IMR-90 (cell line): ENCODE data around the gene TMUB2. TPM values are rescaled to one million over a fixed set of nuclear protein-coding genes. Genes with fewer than 3 reads are reported as not detected.
A peak's percentile ranks its signal among the peaks of the same experiment; 100 is the strongest.

Experiments used
- ATAC-seq: fragments of 200-7000 bp; cut with Tn5 transposase; 2 replicates; pipeline ENCODE4 v1.9.1; 2020; ENCODE audit warnings: low read depth, mild to moderate bottlenecking, moderate library complexity
- BruUV-seq: library from RNA; stranded (reverse); fragments of 400-500 nt; replicated peaks from 2 replicates; lab custom pipeline; 2021; lab: Mats Ljungman, UMichigan
- CTCF ChIA-PET: fragments of 300-600 bp; formaldehyde crosslinking; extraction: SDS; loops from one replicate; lab custom pipeline; 2021; ENCODE audit warnings: antibody characterized with exemption; lab: Yijun Ruan, JAX
- POLR2A ChIA-PET: fragments of 300-600 bp; sonication (Branson Sonifier 250); formaldehyde crosslinking; loops from one replicate; lab custom pipeline; 2022; ENCODE audit warnings: antibody characterized with exemption; ENCODE audit not compliant: unreplicated experiment; lab: Charles Lee
- DNase-seq: peaks from one replicate; pipeline ENCODE4 v3.0.0; 2013
- H2AFZ ChIP-seq: replicated peaks from 2 replicates; pipeline ENCODE3; 2013; ENCODE audit warnings: low read length, mild to moderate bottlenecking; ENCODE audit not compliant: poor library complexity
- H2AK5ac ChIP-seq: 2 replicates; pipeline ENCODE4 v1.6.1; 2013; ENCODE audit warnings: low read depth, low read length, inconsistent platforms
- H2AK9ac ChIP-seq: replicated peaks from 2 replicates; pipeline ENCODE3; 2013; ENCODE audit warnings: mild to moderate bottlenecking, low read depth, low read length, moderate library complexity; ENCODE audit not compliant: poor library complexity
- H2BK120ac ChIP-seq: 2 replicates; pipeline ENCODE4 v1.6.1; 2013; ENCODE audit warnings: low read depth, low read length, inconsistent platforms
- H2BK15ac ChIP-seq: 3 replicates; pipeline ENCODE4 v1.6.1; 2013; ENCODE audit warnings: low read depth, low read length, inconsistent platforms
- H2BK20ac ChIP-seq: 2 replicates; pipeline ENCODE4 v1.6.1; 2013; ENCODE audit warnings: low read depth, mild to moderate bottlenecking, inconsistent platforms, low read length, moderate library complexity
- H2BK5ac ChIP-seq: 2 replicates; pipeline ENCODE4 v1.6.1; 2013; ENCODE audit warnings: mild to moderate bottlenecking, low read depth, low read length, inconsistent platforms; ENCODE audit not compliant: poor library complexity, severe bottlenecking
- H3K14ac ChIP-seq: replicated peaks from 2 replicates; pipeline ENCODE4 v1.6.1; 2013; ENCODE audit warnings: low read depth, low read length, inconsistent platforms
- H3K18ac ChIP-seq: 2 replicates; pipeline ENCODE4 v1.6.1; 2013; ENCODE audit warnings: low read depth, low read length, control low read depth
- H3K23ac ChIP-seq: 2 replicates; pipeline ENCODE4 v1.6.1; 2013; ENCODE audit warnings: low read depth, low read length, inconsistent platforms
- H3K27ac ChIP-seq: 2 replicates; pipeline ENCODE4 v1.5.1; 2013; ENCODE audit warnings: mild to moderate bottlenecking, control low read depth, low read length; ENCODE audit not compliant: insufficient read depth
- H3K27me3 ChIP-seq: 2 replicates; pipeline ENCODE4 v1.6.1; 2013; ENCODE audit warnings: low read length; ENCODE audit not compliant: control insufficient read depth, insufficient read depth
- H3K36me3 ChIP-seq: 2 replicates; pipeline ENCODE4 v1.6.1; 2013; ENCODE audit warnings: low read length, mixed read lengths; ENCODE audit not compliant: control insufficient read depth, insufficient read depth
- H3K4ac ChIP-seq: 2 replicates; pipeline ENCODE4 v1.6.1; 2013; ENCODE audit warnings: low read depth, low read length, inconsistent platforms
- H3K4me1 ChIP-seq: 2 replicates; pipeline ENCODE4 v1.6.1; 2013; ENCODE audit warnings: low read length, mixed read lengths; ENCODE audit not compliant: control insufficient read depth, insufficient read depth
- H3K4me2 ChIP-seq: 2 replicates; pipeline ENCODE4 v1.6.1; 2013; ENCODE audit warnings: low read depth, mild to moderate bottlenecking, control low read depth, low read length, moderate library complexity
- H3K4me3 ChIP-seq: 2 replicates; pipeline ENCODE4 v1.5.1; 2013; ENCODE audit warnings: low read depth, mild to moderate bottlenecking, control low read depth, low read length, moderate library complexity; ENCODE audit not compliant: insufficient read depth
- H3K56ac ChIP-seq: 2 replicates; pipeline ENCODE4 v1.6.1; 2013; ENCODE audit warnings: low read length, inconsistent platforms; ENCODE audit not compliant: insufficient read depth; ENCODE audit errors: extremely low read depth
- H3K79me1 ChIP-seq, 2 experiments: 2 replicates each; pipeline ENCODE4 v1.6.1; 2013; ENCODE audit warnings: low read length in 2 of 2, inconsistent platforms in 1 of 2, low read depth in 1 of 2
- H3K9ac ChIP-seq: 2 replicates; pipeline ENCODE4 v1.6.1; 2013; ENCODE audit warnings: low read depth, low read length, control low read depth
- H3K9me1 ChIP-seq: 2 replicates; pipeline ENCODE4 v1.6.1; 2013; ENCODE audit warnings: low read length, inconsistent platforms; ENCODE audit not compliant: insufficient read depth
- H3K9me3 ChIP-seq: 2 replicates; pipeline ENCODE4 v1.6.1; 2013; ENCODE audit warnings: low read length; ENCODE audit not compliant: control insufficient read depth, insufficient read depth
- H4K20me1 ChIP-seq: 2 replicates; pipeline ENCODE4 v1.6.1; 2013; ENCODE audit warnings: low read length, inconsistent platforms; ENCODE audit not compliant: insufficient read depth
- H4K5ac ChIP-seq: 2 replicates; pipeline ENCODE4 v1.6.1; 2013; ENCODE audit warnings: mild to moderate bottlenecking, low read depth, low read length, control low read depth
- H4K8ac ChIP-seq, 2 experiments: 2 replicates each; pipeline ENCODE4 v1.6.1; 2013; ENCODE audit warnings: low read depth in 2 of 2, low read length in 2 of 2, control low read depth in 1 of 2, inconsistent platforms in 1 of 2
- H4K91ac ChIP-seq: 2 replicates; pipeline ENCODE4 v1.6.1; 2013; ENCODE audit warnings: low read depth, low read length, inconsistent platforms; ENCODE audit not compliant: insufficient read depth
- CEBPB ChIP-seq: IDR thresholded peaks from 2 replicates; pipeline ENCODE4 v1.6.1; 2012; ENCODE audit warnings: low read depth, low read length, improper control_type of control experiment
- CHD1 ChIP-seq: IDR thresholded peaks from 2 replicates; pipeline ENCODE4 v1.6.1; 2012; ENCODE audit warnings: low read depth, low read length, improper control_type of control experiment
- FOS ChIP-seq: fragments of 150-350 bp; IDR thresholded peaks from 2 replicates; pipeline ENCODE4 v1.6.1; 2016; ENCODE audit warnings: low read depth, low read length
- MAFK ChIP-seq: IDR thresholded peaks from 2 replicates; pipeline ENCODE4 v1.6.1; 2012; ENCODE audit warnings: low read depth, low read length, improper control_type of control experiment
- MAZ ChIP-seq: IDR thresholded peaks from 2 replicates; pipeline ENCODE4 v1.6.1; 2012; ENCODE audit warnings: low read depth, mild to moderate bottlenecking, low read length, improper control_type of control experiment, moderate library complexity, borderline replicate concordance
- MXI1 ChIP-seq: IDR thresholded peaks from 2 replicates; pipeline ENCODE4 v1.6.1; 2012; ENCODE audit warnings: low read depth, mild to moderate bottlenecking, low read length, moderate library complexity, borderline replicate concordance
- NFE2L2 ChIP-seq: fragments of 150-350 bp; IDR thresholded peaks from 2 replicates; pipeline ENCODE4 v1.6.1; 2016; ENCODE audit warnings: low read depth, mild to moderate bottlenecking, low read length
- POLR2A ChIP-seq: IDR thresholded peaks from 2 replicates; pipeline ENCODE4 v1.6.1; 2012; ENCODE audit warnings: mild to moderate bottlenecking, low read depth, low read length
- RAD21 ChIP-seq: IDR thresholded peaks from 2 replicates; pipeline ENCODE4 v1.6.1; 2012; ENCODE audit warnings: low read length, improper control_type of control experiment
- RFX5 ChIP-seq: IDR thresholded peaks from 2 replicates; pipeline ENCODE4 v1.8.0; 2012; ENCODE audit warnings: low read depth, mild to moderate bottlenecking, low read length, moderate library complexity
- SMC3 ChIP-seq: fragments of 150-350 bp; IDR thresholded peaks from 2 replicates; pipeline ENCODE4 v1.6.1; 2016; ENCODE audit warnings: low read depth, mild to moderate bottlenecking, antibody characterized with exemption, low read length, moderate library complexity
- WGBS, 2 experiments: methylation state at CpG; one replicate each; pipeline versions ENCODE4 v1.1.5 to v1.1.7; 2013; ENCODE audit warnings: missing lambda C conversion rate in 2 of 2; ENCODE audit not compliant: insufficient read length in 1 of 2; ENCODE audit errors: extremely low coverage in 2 of 2; 5-methylcytosine and 5-hydroxymethylcytosine counted together
- dilution Hi-C: fragments of 300-500 bp; cut with HindIII; formaldehyde crosslinking; loops from one replicate; pipeline ENCODE4 v1.14.3; 2018; ENCODE audit warnings: low sequenced_read_pairs; ENCODE audit not compliant: unreplicated experiment
- in situ Hi-C: fragments of 300-500 bp; cut with MboI; formaldehyde crosslinking; loops from 3 replicates; pipeline ENCODE4 v1.14.3; 2019; ENCODE audit warnings: low sequenced_read_pairs, inconsistent platforms, mixed read lengths
- intact Hi-C: fragments of 100-400 bp; cut with micrococcal nuclease; formaldehyde crosslinking; loops from 2 replicates; pipeline ENCODE4 v1.10.0; 2022
- polyA plus RNA-seq, 3 experiments: library from polyadenylated mRNA; depleted of rRNA; stranded (reverse); fragments of >200 nt; gene quantifications; 2 replicates each; pipeline ENCODE4 v1.2.3, GENCODE V29; 2012; ENCODE audit warnings: low replicate concordance in 1 of 3
- total RNA-seq: library from RNA; depleted of rRNA; stranded (reverse); fragments of >200 nt; gene quantifications from 2 replicates; pipeline ENCODE4 v1.2.3, GENCODE V29; 2012
- TF ChIP-seq, protein P1 (sequence below): conservative IDR thresholded peaks from 2 replicates; pipeline ENCODE4 v1.5.1; 2012; ENCODE audit warnings: mild to moderate bottlenecking, low read depth, low read length, improper control_type of control experiment

TMUB2 gene
- total and polyA plus RNA-seq, 2 of the 4 experiments (the other 2 are of a cell fraction): 16.5 to 42.5 TPM

DNA sequence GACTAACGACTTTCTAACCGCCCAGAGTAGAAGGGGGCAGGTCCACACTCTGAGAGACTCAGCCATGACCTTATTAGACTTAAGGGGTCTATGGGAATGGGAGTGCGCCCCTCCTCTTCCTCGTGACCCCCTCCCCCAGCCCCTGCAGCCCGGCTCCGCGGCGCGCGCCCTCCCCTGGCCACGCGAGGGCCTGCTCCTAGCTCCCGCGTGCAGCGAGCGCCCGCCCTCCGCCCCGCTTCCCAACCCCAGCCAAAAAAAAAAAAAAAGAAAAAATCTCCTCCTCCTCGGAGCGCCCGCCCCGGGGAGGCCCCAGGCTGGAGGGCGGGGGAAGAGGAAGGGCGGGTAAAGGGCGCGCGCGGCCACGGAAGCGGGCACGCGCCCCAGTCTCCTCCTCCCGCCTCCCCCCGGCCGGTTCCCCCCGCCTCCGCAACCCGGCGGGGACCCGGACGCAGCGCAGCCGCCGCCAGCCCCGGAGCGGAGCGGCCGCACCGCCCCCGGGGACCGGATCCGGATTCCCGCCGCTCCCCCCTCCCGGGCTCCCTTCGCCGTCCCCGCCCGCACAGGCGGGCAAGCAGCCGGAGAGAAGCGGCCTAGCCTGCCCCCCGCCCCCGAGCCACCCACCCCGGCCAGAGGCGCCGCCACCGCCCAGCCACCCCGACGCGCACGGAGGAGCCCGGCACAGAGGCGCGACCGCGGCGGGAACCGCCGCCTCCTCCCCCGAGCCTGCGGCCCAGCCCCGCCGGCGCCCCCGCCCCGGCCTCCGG, 31.8 kb downstream of the TMUB2 start:
- DNase-seq: peak; percentile 83
- H2AK9ac ChIP-seq: peak overlapping the region; percentile 94
- H2AK5ac ChIP-seq: peak overlapping the region; percentile 65
- ATAC-seq: peak; percentile 66
- dilution Hi-C loops (no loop called here), in situ Hi-C loops (loop anchor here (25.0 kb wide), 2 partner anchors 294 to 419 kb away; partner anchors contain the start of gene GPATCH8), intact Hi-C loops (loop anchor here (1.0 to 10.0 kb wide), 2 partner anchors 107 to 286 kb away; partner anchors contain the start of gene GPATCH8)
- H4K5ac ChIP-seq: no peak overlapping the region
- H3K14ac ChIP-seq: peak overlapping the region; percentile 79
- TF ChIP-seq SMC3 (peak; percentile 43; the same call in 1 of the 2 replicates), MAFK (no peak), CHD1 (no peak), RFX5 (no peak), FOS (no peak), MXI1 (peak; percentile 45; the same call in 1 of the 2 replicates), CEBPB (no peak), RAD21 (peak; percentile 31), POLR2A (peak; percentile 42; the same call in 1 of the 2 replicates), NFE2L2 (no peak), MAZ (peak; percentile 97)
- TF ChIP-seq, protein P1, sequence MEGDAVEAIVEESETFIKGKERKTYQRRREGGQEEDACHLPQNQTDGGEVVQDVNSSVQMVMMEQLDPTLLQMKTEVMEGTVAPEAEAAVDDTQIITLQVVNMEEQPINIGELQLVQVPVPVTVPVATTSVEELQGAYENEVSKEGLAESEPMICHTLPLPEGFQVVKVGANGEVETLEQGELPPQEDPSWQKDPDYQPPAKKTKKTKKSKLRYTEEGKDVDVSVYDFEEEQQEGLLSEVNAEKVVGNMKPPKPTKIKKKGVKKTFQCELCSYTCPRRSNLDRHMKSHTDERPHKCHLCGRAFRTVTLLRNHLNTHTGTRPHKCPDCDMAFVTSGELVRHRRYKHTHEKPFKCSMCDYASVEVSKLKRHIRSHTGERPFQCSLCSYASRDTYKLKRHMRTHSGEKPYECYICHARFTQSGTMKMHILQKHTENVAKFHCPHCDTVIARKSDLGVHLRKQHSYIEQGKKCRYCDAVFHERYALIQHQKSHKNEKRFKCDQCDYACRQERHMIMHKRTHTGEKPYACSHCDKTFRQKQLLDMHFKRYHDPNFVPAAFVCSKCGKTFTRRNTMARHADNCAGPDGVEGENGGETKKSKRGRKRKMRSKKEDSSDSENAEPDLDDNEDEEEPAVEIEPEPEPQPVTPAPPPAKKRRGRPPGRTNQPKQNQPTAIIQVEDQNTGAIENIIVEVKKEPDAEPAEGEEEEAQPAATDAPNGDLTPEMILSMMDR: peak; percentile 66
- peak overlapping the region; percentile 15 to 86; a peak in 3 of 4 replicates for H4K8ac ChIP-seq
- H3K4me1 ChIP-seq: peaks cover 12% of the 10 kb centered on the region
- peak overlapping the region; percentile 86 for H3K9ac ChIP-seq
- CTCF ChIA-PET: interaction anchor here (1.0 kb wide), 1 partner anchor 9 kb away, joined by 6 read pairs; no protein-coding TSS in a partner anchor
- peak overlapping the region; percentile 73 for H3K4ac ChIP-seq
- peak overlapping the region; percentile 61 for H3K4me3 ChIP-seq
- H3K27me3 ChIP-seq: no peaks in the 10 kb centered on the region
- peak overlapping the region; percentile 78 for H2BK5ac ChIP-seq
- no peak overlapping the region for H2BK20ac ChIP-seq
- H3K9me1 ChIP-seq: peaks cover 20% of the 10 kb centered on the region
- H3K27ac ChIP-seq: peak overlapping the region; percentile 92
- H4K91ac ChIP-seq: peak overlapping the region; percentile 7; the same call in 1 of the 2 replicates
- H3K79me1 ChIP-seq: peaks cover 32 to 66% of the 10 kb centered on the region in 2 experiments
- H3K9me3 ChIP-seq: no peaks in the 10 kb centered on the region
- POLR2A ChIA-PET: interaction anchor here (0.6 to 0.7 kb wide), 5 partner anchors 10 to 119 kb away, joined by 3 to 14 read pairs (median 8); no protein-coding TSS in a partner anchor
- H3K36me3 ChIP-seq: peaks cover 34% of the 10 kb centered on the region
- 0% methylated on average over 2 of the region's 89 CpGs; no CpG with 5 or more reads in 1 of the 2 experiments for WGBS, 2 experiments
- peak overlapping the region; percentile 3; the same call in 1 of the 2 replicates for H3K18ac ChIP-seq
- H3K4me2 ChIP-seq: peak overlapping the region; percentile 90
- BruUV-seq: no TSS peak
- peak overlapping the region; percentile 62; the same call in 1 of the 2 replicates for H3K23ac ChIP-seq
- no peak overlapping the region for H2BK15ac ChIP-seq
- H3K56ac ChIP-seq: peak overlapping the region; percentile 48; the same call in 1 of the 2 replicates
- H2AFZ ChIP-seq: peak overlapping the region; percentile 77
- no peak overlapping the region for H2BK120ac ChIP-seq
- H4K20me1 ChIP-seq: peaks cover 28% of the 10 kb centered on the region
